IPS DF 6.9 (cell line): ENCODE results near the gene MAD2L1.
A peak's percentile ranks its signal among the peaks of the same experiment; 100 is the strongest.
"Not testable (repeated sequence)": the region's sequence is repeated elsewhere in the genome, so short reads cannot be mapped to it uniquely, and the experiment has no call there.

Source experiments
- DNase-seq: peaks from one replicate; pipeline ENCODE4 v3.0.0-alpha.2; 2013; ENCODE audit warnings: low read depth, low spot score
- H3K27ac ChIP-seq: one replicate; pipeline ENCODE4 v1.5.1; 2013; ENCODE audit warnings: low read length, control low read depth
- H3K27me3 ChIP-seq: 2 replicates; pipeline ENCODE4 v1.6.1; 2013; ENCODE audit warnings: mild to moderate bottlenecking, low read length; ENCODE audit not compliant: control insufficient read depth, insufficient read depth
- H3K36me3 ChIP-seq: 2 replicates; pipeline ENCODE4 v1.6.1; 2013; ENCODE audit warnings: low read length; ENCODE audit not compliant: control insufficient read depth, insufficient read depth
- H3K4me1 ChIP-seq: 2 replicates; pipeline ENCODE4 v1.6.1; 2013; ENCODE audit warnings: low read length; ENCODE audit not compliant: control insufficient read depth, insufficient read depth
- H3K4me3 ChIP-seq: 2 replicates; pipeline ENCODE4 v1.5.1; 2013; ENCODE audit warnings: mild to moderate bottlenecking, low read length
- H3K9me3 ChIP-seq: 2 replicates; pipeline ENCODE4 v1.6.1; 2013; ENCODE audit warnings: low read length, inconsistent platforms; ENCODE audit not compliant: control insufficient read depth, insufficient read depth
- whole genome bisulfite sequencing: extraction: QIAGEN DNeasy Blood & Tissue Kit; methylation state at CpG from one replicate; pipeline ENCODE4 v1.1.7; 2013; ENCODE audit warnings: mixed read lengths, missing lambda C conversion rate; ENCODE audit not compliant: insufficient read length, insufficient coverage; 5-methylcytosine and 5-hydroxymethylcytosine counted together

Gene MAD2L1

DNA sequence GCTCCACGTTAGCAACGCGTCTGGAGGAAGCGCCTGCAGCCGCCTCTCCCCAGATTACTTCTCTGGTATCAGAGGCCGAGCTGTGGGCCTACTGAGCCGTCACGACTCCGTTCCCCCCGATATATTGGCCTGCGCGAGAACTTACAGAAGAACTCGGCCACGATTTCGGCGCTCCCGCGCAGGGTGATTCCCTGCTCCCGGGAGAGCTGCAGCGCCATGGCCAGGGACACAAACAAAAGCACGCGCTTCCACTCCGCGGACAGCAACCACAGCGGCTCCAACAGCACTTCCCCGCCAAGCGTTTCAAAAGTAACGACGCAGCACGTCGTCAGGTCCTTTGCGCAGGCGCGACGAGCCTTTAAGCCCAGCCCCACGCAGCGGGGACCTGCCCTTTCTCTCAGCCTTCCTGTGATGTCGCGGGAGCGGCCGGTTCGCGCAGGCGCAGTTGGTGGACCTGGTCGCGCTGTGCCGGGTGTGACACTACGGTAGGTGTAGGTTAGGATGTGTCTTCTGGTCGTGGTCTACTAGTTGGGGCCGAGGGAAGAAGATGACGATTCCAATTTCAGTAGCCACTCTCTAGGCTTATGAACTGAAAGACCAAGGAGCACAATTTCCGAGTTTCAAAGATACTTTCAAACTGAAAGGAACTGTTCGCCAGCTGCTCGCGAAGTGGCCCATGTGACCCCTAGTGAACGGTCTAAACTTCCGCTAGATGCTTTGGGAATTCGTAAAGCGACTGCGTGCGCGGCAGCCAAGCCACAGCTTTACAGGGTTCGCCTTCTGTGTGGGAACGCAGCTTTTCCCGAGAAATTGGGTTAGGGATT is at the start of gene MAD2L1:
TSS of gene MAD2L1 (minus strand) at position 332 of the 824 bp plus-strand sequence. CDS start at position 218, 114 bp downstream.
- H3K9me3 ChIP-seq = no peaks in the 10 kb centered on the region
- H3K4me1 ChIP-seq = peaks cover 3% of the 10 kb centered on the region; the same call in 1 of the 2 replicates
- H3K27ac ChIP-seq = no peak within 1 kb of the TSS
- DNase-seq = peak; percentile 97
- no peaks in the 10 kb centered on the region for H3K27me3 ChIP-seq
- H3K4me3 ChIP-seq = peak within 1 kb of the TSS; percentile 78
- no CpG with 5 or more reads among the region's 65 CpGs for WGBS
- peaks cover 7% of the 10 kb centered on the region; the same call in 1 of the 2 replicates for H3K36me3 ChIP-seq

DNA sequence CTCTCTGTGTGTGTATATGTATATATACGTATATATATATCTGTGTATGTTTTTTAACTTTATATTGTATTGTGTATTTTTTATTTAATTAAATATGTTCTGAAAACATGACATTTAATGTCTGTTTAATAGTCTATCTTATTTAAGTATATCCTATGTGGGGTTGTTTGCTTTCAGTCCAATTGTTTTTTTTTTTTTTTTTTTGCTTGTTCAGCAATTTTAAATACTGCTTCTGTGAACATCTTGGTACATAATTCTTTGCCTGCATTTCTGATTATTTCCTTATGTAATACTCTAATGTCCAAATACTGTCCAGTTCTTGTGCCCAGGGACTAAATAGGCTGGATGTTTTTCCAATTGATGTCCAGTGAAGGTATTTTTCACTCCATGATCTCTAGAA is 45.1 kb upstream of the MAD2L1 start:
- Histone ChIP-seq H3K4me1 (no peaks in the 10 kb centered on the region), H3K27me3 (no peaks in the 10 kb centered on the region), H3K4me3 (no peak overlapping the region), H3K36me3 (no peaks in the 10 kb centered on the region), H3K9me3 (no peaks in the 10 kb centered on the region), H3K27ac (no peak overlapping the region)
- no peak for DNase-seq
- no CpG with 5 or more reads among the region's 1 CpG for WGBS

DNA sequence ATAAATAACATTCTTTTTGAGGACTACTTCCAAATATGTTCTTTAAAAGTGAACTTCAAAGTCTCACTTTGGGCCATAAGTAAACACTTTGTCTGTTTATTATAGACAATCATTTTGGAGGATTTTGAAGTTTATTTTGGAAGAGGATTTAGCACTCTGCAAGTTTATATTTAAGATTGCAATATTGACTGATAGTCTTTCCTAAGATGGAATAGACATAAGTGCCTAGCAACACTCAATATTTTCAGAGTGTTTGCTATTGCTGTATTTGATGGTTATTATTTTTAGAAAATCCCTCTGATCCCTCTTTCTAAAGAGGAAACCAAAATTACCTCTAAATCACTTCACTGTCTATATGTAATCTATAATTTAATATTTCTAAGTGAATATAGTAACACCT is 42.8 kb upstream of the MAD2L1 start:
- Histone ChIP-seq H3K9me3 (no peaks in the 10 kb centered on the region), H3K36me3 (no peaks in the 10 kb centered on the region), H3K4me1 (no peaks in the 10 kb centered on the region), H3K4me3 (no peak overlapping the region), H3K27me3 (no peaks in the 10 kb centered on the region), H3K27ac (no peak overlapping the region)
- DNase-seq = no peak

DNA sequence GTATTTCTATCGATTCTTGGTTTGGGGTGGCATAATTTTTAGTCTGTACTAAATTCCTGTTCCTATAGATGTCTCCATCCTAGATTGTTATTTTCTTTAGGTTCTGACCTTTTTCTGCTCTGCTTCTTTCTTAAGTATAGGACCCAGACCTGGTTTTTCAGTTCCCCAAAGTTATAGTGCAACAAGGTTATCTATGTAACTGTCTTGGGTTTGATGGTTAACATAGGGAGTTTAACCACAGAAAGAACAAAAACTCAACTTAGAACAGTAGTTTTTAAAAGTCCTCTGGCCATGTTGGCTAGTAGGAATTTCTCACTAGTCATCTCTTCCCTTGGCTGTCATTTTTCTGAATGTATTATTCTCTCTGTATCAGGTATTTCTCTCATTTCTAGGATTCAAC is 38.8 kb upstream of the MAD2L1 start:
- Histone ChIP-seq H3K4me3 (no peak overlapping the region), H3K36me3 (no peaks in the 10 kb centered on the region), H3K4me1 (no peaks in the 10 kb centered on the region), H3K27me3 (no peaks in the 10 kb centered on the region), H3K9me3 (no peaks in the 10 kb centered on the region), H3K27ac (no peak overlapping the region)
- whole genome bisulfite sequencing = no CpG with 5 or more reads among the region's 1 CpG
- no peak for DNase-seq

DNA sequence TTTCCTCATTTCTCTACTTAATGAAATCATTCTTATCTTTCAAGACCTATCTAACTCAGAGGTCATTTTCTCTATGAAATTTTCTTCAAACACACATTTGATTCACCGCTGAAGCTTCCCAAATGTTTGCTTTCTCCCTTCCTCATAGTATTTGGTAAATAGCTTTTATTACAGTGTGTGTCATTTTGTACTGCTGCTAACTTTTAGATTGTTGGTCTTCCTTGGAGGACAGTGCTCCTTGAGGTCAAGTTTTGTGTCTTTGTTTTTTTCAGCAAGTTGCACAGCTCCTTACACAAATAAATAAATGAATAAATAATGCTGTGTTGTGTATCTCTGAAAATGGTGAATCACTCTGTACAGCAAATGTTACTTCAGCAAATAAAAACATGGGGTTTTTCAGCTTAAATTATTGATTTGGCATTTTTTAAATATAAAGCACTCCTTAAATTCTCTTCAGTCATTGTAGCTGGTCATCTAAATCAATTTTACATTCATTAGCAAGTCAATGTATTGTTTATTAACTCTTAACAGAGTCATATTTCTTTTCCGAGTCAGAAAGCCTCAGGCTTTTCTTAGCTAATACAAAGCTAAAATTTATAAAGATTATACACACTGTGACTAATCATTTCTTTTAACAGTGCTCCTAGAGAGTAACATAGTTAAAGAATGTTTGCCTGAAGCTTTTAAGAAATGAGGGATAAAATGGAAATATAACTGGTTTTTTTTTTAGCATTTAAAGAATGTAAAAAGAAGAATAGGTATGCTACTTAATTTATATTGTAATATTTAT is 30.1 kb upstream of the MAD2L1 start:
- no peak for DNase-seq
- Histone ChIP-seq H3K36me3 (no peaks in the 10 kb centered on the region), H3K27me3 (no peaks in the 10 kb centered on the region), H3K4me3 (no peak overlapping the region), H3K4me1 (no peaks in the 10 kb centered on the region), H3K27ac (no peak overlapping the region), H3K9me3 (no peaks in the 10 kb centered on the region)
- WGBS = no CpG with 5 or more reads among the region's 2 CpGs

DNA sequence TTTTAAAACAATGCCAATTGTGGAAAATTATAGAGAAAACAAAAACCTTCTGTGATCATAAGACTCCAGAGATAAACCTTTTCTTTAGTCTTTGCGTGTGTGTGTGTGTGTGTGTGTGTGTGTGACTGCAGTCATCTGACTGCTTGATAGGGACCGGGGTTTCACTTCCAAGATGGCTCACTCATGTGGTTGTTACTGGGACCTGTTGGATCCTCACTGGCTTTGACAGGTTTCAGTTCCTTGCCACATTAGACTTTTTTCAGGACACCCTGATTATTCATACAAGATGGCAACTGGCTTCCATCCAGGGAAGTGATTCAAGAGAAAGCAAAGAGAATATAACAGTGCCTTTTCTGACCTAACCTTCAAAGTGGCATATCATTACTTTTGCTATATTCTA is 21.9 kb upstream of the MAD2L1 start:
- no peak overlapping the region for H3K4me3 ChIP-seq
- H3K36me3 ChIP-seq = no peaks in the 10 kb centered on the region
- H3K27me3 ChIP-seq = no peaks in the 10 kb centered on the region
- DNase-seq = no peak
- H3K9me3 ChIP-seq = no peaks in the 10 kb centered on the region
- no CpG with 5 or more reads among the region's 2 CpGs for WGBS
- no peak overlapping the region for H3K27ac ChIP-seq
- no peaks in the 10 kb centered on the region for H3K4me1 ChIP-seq

DNA sequence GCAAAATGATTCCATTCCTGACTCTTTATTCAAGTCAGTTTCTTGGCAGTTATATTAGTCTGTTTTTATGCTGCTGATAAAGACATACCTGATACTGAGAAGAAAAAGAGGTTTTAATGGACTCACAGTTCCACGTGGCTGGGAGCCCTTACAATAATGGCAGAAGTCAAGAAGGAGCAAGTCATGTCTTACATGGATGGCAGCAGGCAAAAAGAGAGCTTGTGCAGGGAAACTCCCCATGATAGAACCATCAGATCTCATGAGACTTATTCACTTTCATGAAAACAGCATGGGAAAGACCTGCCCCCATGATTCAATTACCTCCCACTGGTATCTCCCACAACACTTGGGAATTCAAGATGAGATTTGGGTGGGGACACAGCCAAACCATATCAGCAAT is 21.4 kb upstream of the MAD2L1 start:
- H3K27me3 ChIP-seq, H3K4me1 ChIP-seq, H3K27ac ChIP-seq, H3K36me3 ChIP-seq, H3K4me3 ChIP-seq, DNase-seq, H3K9me3 ChIP-seq: not testable (repeated sequence)
- WGBS = no CpG with 5 or more reads among the region's 1 CpG

DNA sequence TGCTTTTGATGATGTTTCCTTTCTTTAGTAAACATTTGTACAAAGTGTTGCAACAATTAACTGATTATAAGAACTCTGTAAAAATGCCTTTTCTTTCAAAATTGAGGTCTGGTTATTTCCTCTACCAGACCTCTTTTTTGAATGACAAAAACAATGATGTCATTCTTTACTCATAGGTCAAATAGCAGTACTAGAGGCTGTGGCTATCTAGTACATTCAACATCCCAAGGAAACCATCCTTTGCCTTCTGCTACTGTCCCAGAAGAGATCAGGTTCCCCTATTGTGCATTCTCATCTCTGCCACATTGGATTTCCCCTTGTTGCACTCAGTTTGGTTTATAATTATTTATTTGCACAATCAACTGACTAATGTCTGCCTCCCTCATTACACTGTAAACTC is 19.1 kb upstream of the MAD2L1 start:
- DNase-seq = no peak
- Histone ChIP-seq H3K4me3 (no peak overlapping the region), H3K4me1 (no peaks in the 10 kb centered on the region; the same call in 1 of the 2 replicates), H3K36me3 (no peaks in the 10 kb centered on the region), H3K27me3 (no peaks in the 10 kb centered on the region), H3K27ac (no peak overlapping the region), H3K9me3 (no peaks in the 10 kb centered on the region)

DNA sequence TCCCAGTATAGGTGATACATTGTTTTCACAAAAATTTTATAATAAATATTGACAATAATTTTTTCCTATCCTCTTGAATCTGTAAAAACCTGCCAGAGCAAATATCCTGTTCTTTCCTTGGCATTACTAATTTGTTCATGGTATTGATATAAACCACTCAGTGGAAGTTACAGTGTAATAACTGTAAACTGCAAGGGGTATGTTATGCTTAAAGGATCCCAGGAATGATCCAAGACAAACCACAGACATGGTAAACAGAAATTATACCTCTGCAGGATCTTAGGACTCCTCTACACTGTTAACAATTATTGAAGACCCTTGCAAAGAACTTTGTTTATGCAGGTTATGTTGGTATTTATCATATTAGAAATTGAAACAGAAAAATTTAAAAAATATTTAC is 17.7 kb upstream of the MAD2L1 start:
- no peak overlapping the region for H3K4me3 ChIP-seq
- no peaks in the 10 kb centered on the region for H3K9me3 ChIP-seq
- H3K4me1 ChIP-seq = no peaks in the 10 kb centered on the region; the same call in 1 of the 2 replicates
- H3K27ac ChIP-seq = no peak overlapping the region
- no peaks in the 10 kb centered on the region for H3K27me3 ChIP-seq
- no peaks in the 10 kb centered on the region for H3K36me3 ChIP-seq
- no peak for DNase-seq

DNA sequence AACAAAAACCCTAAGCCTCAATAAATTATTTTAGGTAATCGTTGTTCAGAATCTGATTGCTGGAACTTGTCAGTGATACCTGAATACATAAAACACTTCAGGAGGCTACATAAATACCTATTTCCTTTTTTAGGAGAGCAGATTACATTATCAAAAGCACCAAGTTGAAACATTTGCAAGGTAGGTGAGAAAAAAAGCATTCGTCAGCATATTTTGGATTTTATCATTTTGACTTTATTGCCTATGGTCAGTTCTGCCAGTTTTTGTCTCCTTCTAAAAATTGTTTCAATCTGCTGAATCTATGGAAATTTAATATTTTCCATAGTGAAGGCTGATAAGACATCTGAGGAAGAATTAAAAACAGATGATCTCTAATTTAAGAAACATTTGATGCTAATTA is 16.5 kb upstream of the MAD2L1 start:
- Histone ChIP-seq H3K4me1 (no peaks in the 10 kb centered on the region; the same call in 1 of the 2 replicates), H3K4me3 (no peak overlapping the region), H3K27ac (no peak overlapping the region), H3K27me3 (no peaks in the 10 kb centered on the region), H3K36me3 (no peaks in the 10 kb centered on the region), H3K9me3 (no peaks in the 10 kb centered on the region)
- WGBS = no CpG with 5 or more reads among the region's 2 CpGs
- DNase-seq = no peak
